Endothelial cell of umbilical vein (primary cell): ENCODE data around the gene PTS. TPM values are rescaled to one million over a fixed set of nuclear protein-coding genes. Genes with fewer than 3 reads are reported as not detected.

Experiments used
- BruUV-seq: library from RNA; stranded (reverse); fragments of 400-500 nt; replicated peaks from 2 replicates; lab custom pipeline; 2021; lab: Mats Ljungman, UMichigan
- CTCF ChIA-PET: fragments of 300-600, 350-600 bp; sonication (Branson Sonifier 250); formaldehyde crosslinking; loops from one replicate; lab custom pipeline; 2021; ENCODE audit warnings: antibody characterized with exemption, inconsistent platforms; lab: Charles Lee
- POLR2A ChIA-PET: fragments of 300-600, 350-600 bp; sonication (Branson Sonifier 250); formaldehyde crosslinking; loops from one replicate; lab custom pipeline; 2021; ENCODE audit warnings: antibody characterized with exemption, inconsistent platforms; lab: Charles Lee
- DNase-seq: peaks from one replicate; pipeline ENCODE4 v3.0.0-alpha.2; 2011; ENCODE audit warnings: low read depth, low spot score
- FAIRE-seq: peaks from 2 replicates; lab custom pipeline; 2011; peaks lifted over from hg19 to GRCh38; lab: Jason Lieb, UNC
- H2AFZ ChIP-seq: 2 replicates; pipeline ENCODE4 v1.6.0; 2012; ENCODE audit warnings: low read depth, low read length, control low read depth, inconsistent platforms
- H3K27ac ChIP-seq: 2 replicates; pipeline ENCODE4 v1.5.1; 2011; ENCODE audit warnings: low read depth, mild to moderate bottlenecking, control low read depth, low read length, moderate library complexity; ENCODE audit not compliant: insufficient read depth
- H3K27me3 ChIP-seq, 2 experiments: 2 replicates each; pipeline versions ENCODE4 v1.6.0 to v1.6.1; 2011; ENCODE audit warnings: low read length in 2 of 2, mixed read lengths in 1 of 2; ENCODE audit not compliant: control insufficient read depth in 2 of 2, insufficient read depth in 2 of 2
- H3K36me3 ChIP-seq, 2 experiments: 2 replicates in 1 of 2; 3 replicates in 1 of 2; pipeline ENCODE4 v1.5.1; 2011; ENCODE audit warnings: low read length in 2 of 2, mild to moderate bottlenecking in 1 of 2, moderate library complexity in 1 of 2; ENCODE audit not compliant: control insufficient read depth in 2 of 2, insufficient read depth in 2 of 2; ENCODE audit errors: extremely low read depth in 1 of 2
- H3K4me1 ChIP-seq: 3 replicates; pipeline ENCODE4 v1.5.1; 2011; ENCODE audit warnings: mild to moderate bottlenecking, low read length; ENCODE audit not compliant: control insufficient read depth, insufficient read depth; ENCODE audit errors: extremely low read depth
- H3K4me2 ChIP-seq: 2 replicates; pipeline ENCODE4 v1.6.1; 2011; ENCODE audit warnings: low read length, control low read depth, mixed read lengths; ENCODE audit not compliant: insufficient read depth
- H3K4me3 ChIP-seq, 3 experiments: fragments of 200-600 bp in 1 of 3; sonication (generic), shearing (Covaris generic) in 1 of 3; replicated peaks in 1 of 3; 2 replicates each; pipeline ENCODE4 v1.5.1; 2011 to 2016; ENCODE audit warnings: control low read depth in 3 of 3, low read length in 3 of 3, mild to moderate bottlenecking in 2 of 3, inconsistent platforms in 1 of 3, low read depth in 1 of 3, moderate library complexity in 1 of 3; ENCODE audit not compliant: insufficient read depth in 1 of 3
- H3K79me2 ChIP-seq: 2 replicates; pipeline ENCODE4 v1.6.0; 2012; ENCODE audit warnings: low read length, inconsistent platforms; ENCODE audit not compliant: control insufficient read depth, insufficient read depth
- H3K9ac ChIP-seq: replicated peaks from 2 replicates; pipeline ENCODE3; 2011; ENCODE audit warnings: low read length, control low read depth; ENCODE audit not compliant: insufficient read depth; ENCODE audit errors: extremely low read depth
- H3K9me1 ChIP-seq: replicated peaks from 3 replicates; pipeline ENCODE4 v1.6.0; 2011; ENCODE audit warnings: mild to moderate bottlenecking, low read length; ENCODE audit not compliant: control insufficient read depth, insufficient read depth; ENCODE audit errors: extremely low read depth
- H3K9me3 ChIP-seq: replicated peaks from 2 replicates; pipeline ENCODE4 v1.5.1; 2012; ENCODE audit warnings: low read length, inconsistent platforms; ENCODE audit not compliant: control insufficient read depth, insufficient read depth
- H4K20me1 ChIP-seq: replicated peaks from 2 replicates; pipeline ENCODE3; 2011; ENCODE audit warnings: mild to moderate bottlenecking, low read length; ENCODE audit not compliant: control insufficient read depth, insufficient read depth; ENCODE audit errors: extremely low read depth
- CTCF ChIP-seq, 2 donors: IDR thresholded peaks; 1 replicate in 1 of 2; 2 replicates in 1 of 2; pipeline ENCODE4 v1.5.1; 2011; ENCODE audit warnings: low read length in 2 of 2, mild to moderate bottlenecking in 2 of 2, moderate library complexity in 2 of 2, control low read depth in 1 of 2, inconsistent platforms in 1 of 2, low read depth in 1 of 2; ENCODE audit not compliant: insufficient read depth in 1 of 2; ENCODE audit errors: extremely low read depth in 1 of 2
- EZH2 ChIP-seq: IDR thresholded peaks from 2 replicates; pipeline ENCODE4 v1.6.1; 2012; ENCODE audit warnings: borderline replicate concordance, low read depth, mild to moderate bottlenecking, moderate library complexity, low read length, inconsistent platforms; ENCODE audit not compliant: severe bottlenecking
- FOS ChIP-seq: IDR thresholded peaks from 2 replicates; pipeline ENCODE4 v1.6.1; 2011; ENCODE audit warnings: mild to moderate bottlenecking, low read length, moderate library complexity, borderline replicate concordance; ENCODE audit not compliant: insufficient read depth
- GATA2 ChIP-seq: IDR thresholded peaks from 2 replicates; pipeline ENCODE4 v1.7.0; 2011; ENCODE audit warnings: low read depth, mild to moderate bottlenecking, moderate library complexity, mixed read lengths, low read length; ENCODE audit not compliant: insufficient read length, insufficient read depth
- JUN ChIP-seq: IDR thresholded peaks from 2 replicates; pipeline ENCODE4 v1.6.1; 2011; ENCODE audit warnings: borderline replicate concordance, low read depth; ENCODE audit not compliant: insufficient read length, insufficient read depth
- MYC ChIP-seq: IDR thresholded peaks from one replicate; pipeline ENCODE4 v1.6.1; 2011; ENCODE audit warnings: mild to moderate bottlenecking, low read depth, low read length
- POLR2A ChIP-seq: IDR thresholded peaks from 2 replicates; pipeline ENCODE4 v1.6.1; 2012; ENCODE audit warnings: low read depth, mild to moderate bottlenecking, control low read depth, low read length
- POLR2AphosphoS5 ChIP-seq: IDR thresholded peaks from 2 replicates; pipeline ENCODE4 v1.6.1; 2012; ENCODE audit warnings: low read depth, mild to moderate bottlenecking, control low read depth, low read length, moderate library complexity; ENCODE audit not compliant: insufficient read depth
- dilution Hi-C: fragments of 300-500 bp; cut with MboI; formaldehyde crosslinking; loops from one replicate; pipeline ENCODE4 v1.15.0; 2019; ENCODE audit warnings: low sequenced_read_pairs; ENCODE audit not compliant: extremely low pct_ligation_motif_present
- intact Hi-C: fragments of 100-400 bp; cut with micrococcal nuclease; formaldehyde crosslinking; loops from one replicate; pipeline ENCODE4 v1.10.0; 2022
- polyA plus RNA-seq, 4 experiments: library from polyadenylated mRNA; depleted of rRNA in 3 of 4; stranded (reverse) in 3 of 4; unstranded in 1 of 4; fragments of >200 nt; gene quantifications; 2 replicates each; pipeline versions ENCODE4 v1.2.1 to v1.2.3, GENCODE V29; 2011 to 2012; ENCODE audit warnings: missing spikeins in 1 of 4
- total RNA-seq: library from RNA; stranded (reverse); gene quantifications from 2 replicates; pipeline ENCODE4 v1.2.3, GENCODE V29; 2021
- TF ChIP-seq, protein P1 (sequence below): IDR thresholded peaks from 2 replicates; pipeline ENCODE4 v1.6.1; 2011; ENCODE audit not compliant: insufficient read depth, insufficient read length

PTS gene
- total and polyA plus RNA-seq, 2 donors (not counting 3 experiments of a cell fraction or from before 2014, with no cell fraction given), result 29.1 to 45.7 TPM

- H3K9me3 ChIP-seq, result no peaks in the 10 kb centered on the region
- H3K4me1 ChIP-seq, result no peaks in the 10 kb centered on the region
- no peak overlapping the region for H2AFZ ChIP-seq
- H3K9me1 ChIP-seq, result no peaks in the 10 kb centered on the region
- DNase-seq (no peak), FAIRE-seq (no peak)
- TF ChIP-seq EZH2, result no peak
- TF ChIP-seq, protein P1, sequence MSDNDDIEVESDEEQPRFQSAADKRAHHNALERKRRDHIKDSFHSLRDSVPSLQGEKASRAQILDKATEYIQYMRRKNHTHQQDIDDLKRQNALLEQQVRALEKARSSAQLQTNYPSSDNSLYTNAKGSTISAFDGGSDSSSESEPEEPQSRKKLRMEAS, result no peak
- TF ChIP-seq POLR2AphosphoS5, result no peak
- no peak for TF ChIP-seq POLR2A
- TF ChIP-seq MYC, result no peak
- no peak for TF ChIP-seq CTCF (IDR thresholded peaks at IDR 0.05; ENCODE audit: extremely low read depth in 1 of 2, insufficient read depth in 1 of 2, low read depth in 1 of 2, low read length in 2 of 2)
- no peak for TF ChIP-seq JUN
- TF ChIP-seq GATA2, result no peak
- TF ChIP-seq FOS, result no peak
- no peaks in the 10 kb centered on the region for H3K79me2 ChIP-seq
- intact Hi-C loops, result no loop called here
- H3K27ac ChIP-seq, result no peak overlapping the region
- no peaks in the 10 kb centered on the region for H3K27me3 ChIP-seq
- no peaks in the 10 kb centered on the region for H3K36me3 ChIP-seq
- H3K4me3 ChIP-seq, result no peak overlapping the region
- H3K9ac ChIP-seq, result no peak overlapping the region
- POLR2A ChIA-PET, result interaction anchor here (0.7 kb wide), 1 partner anchor 95 kb away, joined by 4 read pairs; no protein-coding TSS in a partner anchor
- dilution Hi-C loops, result no loop called here
- CTCF ChIA-PET, result interaction anchor here (1.0 to 13.6 kb wide), 3 partner anchors 64 to 1074 kb away, joined by 3 to 540 read pairs (median 6); no protein-coding TSS in a partner anchor
- H4K20me1 ChIP-seq, result no peaks in the 10 kb centered on the region
- no peak overlapping the region for H3K4me2 ChIP-seq
- BruUV-seq, result no TSS peak
Measured at GRCh38 chr11:112215621-112216020, 10.6 kb upstream of the PTS start.
